Measurements from ENCODE around the gene PRSS56.

- TF ChIP-seq CTCF (IDR thresholded peaks at IDR 0.05) (no peak), POLR2A (IDR thresholded peaks at IDR 0.05) (no peak)
Observed at GRCh38 chr2:232513353-232513752, 6.8 kb upstream of the PRSS56 start.

Data from thyroid gland (tissue), 4 donors.